ENCODE data around the gene CD2AP. TPM values are rescaled to one million over a fixed set of nuclear protein-coding genes. Genes with fewer than 3 reads are reported as not detected.
A peak's percentile ranks its signal among the peaks of the same experiment; 100 is the strongest.

The CD2AP gene
- total RNA-seq, 2 donors from 2014 or later, result 58.1 to 62.4 TPM

DNA sequence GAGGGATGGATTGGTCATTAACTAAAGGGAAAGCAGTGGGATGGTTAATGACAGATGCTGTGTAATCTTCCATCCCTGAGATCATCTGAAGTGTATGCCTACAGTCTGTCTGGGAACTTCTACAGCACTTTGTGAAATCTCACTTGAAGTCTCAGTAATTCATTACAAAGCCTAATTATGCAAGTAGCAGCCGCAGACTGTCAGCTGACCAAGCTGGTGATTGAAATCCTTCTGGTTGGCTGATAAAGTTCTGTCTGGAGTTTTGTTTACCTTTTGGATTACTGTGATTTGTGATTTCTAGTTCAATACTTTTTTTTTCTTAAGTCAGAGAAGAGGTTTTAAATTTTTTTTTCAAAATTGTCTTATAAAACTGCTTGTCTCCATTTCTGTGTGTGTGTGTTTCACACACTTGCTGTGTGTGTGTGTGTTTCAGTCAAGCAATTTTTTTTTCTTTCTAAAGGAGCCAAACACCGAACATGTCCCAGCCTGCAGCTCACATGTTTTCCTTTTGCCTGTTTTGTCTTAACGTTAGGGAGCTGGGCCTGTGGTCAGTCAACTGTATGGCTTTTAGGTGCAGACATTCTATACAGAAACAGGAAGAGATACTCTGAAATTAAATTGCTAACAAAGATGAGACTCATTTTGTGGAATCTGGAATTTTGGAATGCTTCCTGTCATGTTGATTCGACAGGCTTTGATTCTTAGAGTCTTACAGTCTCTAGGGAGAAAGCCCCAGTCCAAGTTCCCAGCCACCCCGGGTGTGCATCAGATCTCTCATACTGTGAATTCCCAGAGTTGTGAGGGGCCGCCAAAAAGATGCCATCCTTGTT lies 192.3 kb downstream of the CD2AP start:
- peaks cover 45% of the 10 kb centered on the region for H3K4me1 Mint-ChIP-seq
- peak overlapping the region; percentile 59 for H3K4me3 ChIP-seq (ENCODE audit: low read length)
- no peak for TF ChIP-seq CTCF (conservative IDR thresholded peaks at IDR 0.05)
- H3K9me3 Mint-ChIP-seq, result no peaks in the 10 kb centered on the region
- no peaks in the 10 kb centered on the region for H3K27me3 ChIP-seq (ENCODE audit: control insufficient read depth, insufficient read depth, low read length, poor library complexity, severe bottlenecking)
- H3K4me3 Mint-ChIP-seq, result peak overlapping the region; percentile 33
- H3K9me3 ChIP-seq (ENCODE audit: control insufficient read depth, low read length), result peaks cover under 1% of the 10 kb centered on the region
- no peaks in the 10 kb centered on the region for H3K27me3 Mint-ChIP-seq (ENCODE audit: insufficient read depth)
- H3K9ac ChIP-seq (ENCODE audit: extremely low read depth, low read length, poor library complexity, severe bottlenecking), result peak overlapping the region; percentile 92
- peak; percentile 93 for DNase-seq
- H3K36me3 ChIP-seq (ENCODE audit: control insufficient read depth, insufficient read depth, low read length), result peaks cover 48% of the 10 kb centered on the region
- H3K27ac Mint-ChIP-seq, result peak overlapping the region; percentile 98
- H3K27ac ChIP-seq (ENCODE audit: low read depth, low read length), result peak overlapping the region; percentile 93
- WGBS, 2 experiments (ENCODE audit: insufficient coverage in 1 of 2, insufficient read length in 1 of 2), result 9 to 10% methylated on average over 4 to 6 of the region's 6 CpGs
- peaks cover 3% of the 10 kb centered on the region for H3K4me1 ChIP-seq (ENCODE audit: control insufficient read depth, insufficient read depth, low read length)
- H3K36me3 Mint-ChIP-seq (ENCODE audit: low read depth), result peaks cover 17% of the 10 kb centered on the region

- peaks cover 20% of the 10 kb centered on the region for H3K36me3 Mint-ChIP-seq (ENCODE audit: low read depth)
- H3K27me3 Mint-ChIP-seq (ENCODE audit: insufficient read depth), result no peaks in the 10 kb centered on the region
- H3K9me3 Mint-ChIP-seq, result no peaks in the 10 kb centered on the region
- peak overlapping the region; percentile 98 for H3K27ac Mint-ChIP-seq
- Histone ChIP-seq H3K9ac (ENCODE audit: extremely low read depth, low read length, poor library complexity, severe bottlenecking) (peak overlapping the region; percentile 92), H3K27me3 (ENCODE audit: control insufficient read depth, insufficient read depth, low read length, poor library complexity, severe bottlenecking) (no peaks in the 10 kb centered on the region), H3K4me1 (ENCODE audit: control insufficient read depth, insufficient read depth, low read length) (peaks cover 3% of the 10 kb centered on the region), H3K27ac (ENCODE audit: low read depth, low read length) (peak overlapping the region; percentile 93), H3K36me3 (ENCODE audit: control insufficient read depth, insufficient read depth, low read length) (peaks cover 48% of the 10 kb centered on the region), H3K4me3 (ENCODE audit: low read length) (peak overlapping the region; percentile 42), H3K9me3 (ENCODE audit: control insufficient read depth, low read length) (peaks cover 9% of the 10 kb centered on the region)
- WGBS, 2 experiments (ENCODE audit: insufficient coverage in 1 of 2, insufficient read length in 1 of 2), result 10 to 30% methylated on average over 2 to 3 of the region's 3 CpGs
- DNase-seq, result peak; percentile 78
- peaks cover 45% of the 10 kb centered on the region for H3K4me1 Mint-ChIP-seq
- TF ChIP-seq CTCF (conservative IDR thresholded peaks at IDR 0.05), result no peak
- peak overlapping the region; percentile 33 for H3K4me3 Mint-ChIP-seq
These were observed 193.3 kb downstream of the CD2AP start for GRCh38 chr6:47670851-47671250.

GRCh38 chr6:47671777-47672176 lies 194.2 kb downstream of the CD2AP start:
- Mint-ChIP-seq H3K27ac (no peak overlapping the region), H3K27me3 (ENCODE audit: insufficient read depth) (no peaks in the 10 kb centered on the region), H3K4me3 (no peak overlapping the region), H3K4me1 (peaks cover 43% of the 10 kb centered on the region), H3K36me3 (ENCODE audit: low read depth) (peaks cover 18% of the 10 kb centered on the region), H3K9me3 (no peaks in the 10 kb centered on the region)
- H3K27me3 ChIP-seq (ENCODE audit: control insufficient read depth, insufficient read depth, low read length, poor library complexity, severe bottlenecking), result no peaks in the 10 kb centered on the region
- peak overlapping the region; percentile 92 for H3K9ac ChIP-seq (ENCODE audit: extremely low read depth, low read length, poor library complexity, severe bottlenecking)
- H3K4me1 ChIP-seq (ENCODE audit: control insufficient read depth, insufficient read depth, low read length), result peaks cover 3% of the 10 kb centered on the region
- WGBS, 2 experiments (ENCODE audit: insufficient coverage in 1 of 2, insufficient read length in 1 of 2), result 76 to 100% methylated on average over 1 of the region's 1 CpG
- DNase-seq, result no peak
- peak overlapping the region; percentile 42 for H3K4me3 ChIP-seq (ENCODE audit: low read length)
- H3K36me3 ChIP-seq (ENCODE audit: control insufficient read depth, insufficient read depth, low read length), result peaks cover 47% of the 10 kb centered on the region
- peaks cover 12% of the 10 kb centered on the region for H3K9me3 ChIP-seq (ENCODE audit: control insufficient read depth, low read length)
- no peak overlapping the region for H3K27ac ChIP-seq (ENCODE audit: low read depth, low read length)
- TF ChIP-seq CTCF (conservative IDR thresholded peaks at IDR 0.05), result no peak

Data from endodermal cell (in vitro differentiated cells).